Natural killer cell treated with Interleukin-12 subunit alpha and Interleukin-12 subunit beta and Interleukin-15 and Interleukin-18, amount 100 ng/mL, for 72 hours (primary cell): ENCODE measurements around the gene ZNF69. TPM values are rescaled to one million over a fixed set of nuclear protein-coding genes. Genes with fewer than 3 reads are reported as not detected.
A peak's percentile ranks its signal among the peaks of the same experiment; 100 is the strongest.
"Not testable (repeated sequence)": the region's sequence is repeated elsewhere in the genome, so short reads cannot be mapped to it uniquely, and the experiment has no call there.

ENCODE experiments used
- ATAC-seq, 2 donors: fragments of 150-1000 bp; cut with Tn5 transposase in 1 of 2; sonication (Bioruptor Pico), chemical (Tn5 transposase) in 1 of 2; 2 replicates each; pipeline ENCODE4 v1.10.0; 2021
- DNase-seq: peaks from one replicate; pipeline ENCODE4 v3.0.0; 2022; ENCODE audit warnings: low spot score
- H3K27ac Mint-ChIP-seq, 2 donors: 1 replicate in 1 of 2; 2 replicates in 1 of 2; pipeline ENCODE4 v1.8.0; 2022; ENCODE audit warnings: mixed read lengths in 2 of 2, mild to moderate bottlenecking in 1 of 2, moderate library complexity in 1 of 2
- H3K27me3 Mint-ChIP-seq, 2 donors: 1 replicate in 1 of 2; 2 replicates in 1 of 2; pipeline ENCODE4 v1.8.0; 2022; ENCODE audit warnings: mixed read lengths in 2 of 2
- H3K36me3 Mint-ChIP-seq: one replicate; pipeline ENCODE4 v1.8.0; 2022; ENCODE audit warnings: mixed read lengths
- H3K4me1 Mint-ChIP-seq, 2 donors: 1 replicate in 1 of 2; 2 replicates in 1 of 2; pipeline ENCODE4 v1.8.0; 2022; ENCODE audit warnings: low read depth in 2 of 2, mixed read lengths in 2 of 2, mild to moderate bottlenecking in 1 of 2
- H3K4me3 Mint-ChIP-seq: one replicate; pipeline ENCODE4 v1.8.0; 2022; ENCODE audit warnings: mixed read lengths
- H3K9me3 Mint-ChIP-seq: 2 replicates; pipeline ENCODE4 v1.8.0; 2022; ENCODE audit warnings: mixed read lengths
- total RNA-seq, 2 donors: library from RNA; stranded (reverse); gene quantifications; one replicate each; pipeline ENCODE4 v1.2.3, GENCODE V29; 2022

Gene ZNF69
- total RNA-seq, result 1 to 10 TPM; 3.0 to 3.5 TPM

- peak; percentile 79 for DNase-seq
- Mint-ChIP-seq H3K9me3 (no peaks in the 10 kb centered on the region), H3K27me3 (no peaks in the 10 kb centered on the region), H3K27ac (peak within 1 kb of the TSS; percentile 82 to 89), H3K4me3 (peak within 1 kb of the TSS; percentile 92), H3K36me3 (no peaks in the 10 kb centered on the region), H3K4me1 (peaks cover 14 to 17% of the 10 kb centered on the region in 2 donors)
- ATAC-seq, result peak; percentile 90 to 96
Measured at GRCh38 chr19:11887611-11888531, at the start of gene ZNF69. Gene ZNF69, plus strand, starts transcription at chr19:11887782. Its CDS starts 142 bp downstream, at chr19:11887924.

- no peak for DNase-seq
- H3K27me3 Mint-ChIP-seq, result peaks cover 0 to 3% of the 10 kb centered on the region in 2 donors
- no peak for ATAC-seq
- H3K27ac Mint-ChIP-seq, result no peak overlapping the region
- no peak overlapping the region for H3K4me3 Mint-ChIP-seq
- peaks cover 5 to 9% of the 10 kb centered on the region in 2 donors for H3K4me1 Mint-ChIP-seq
- no peaks in the 10 kb centered on the region for H3K36me3 Mint-ChIP-seq
- no peaks in the 10 kb centered on the region for H3K9me3 Mint-ChIP-seq
Measured at GRCh38 chr19:11843722-11844121, 43.9 kb upstream of the ZNF69 start.

GRCh38 chr19:11847615-11848014, 40.0 kb upstream of the ZNF69 start:
- Mint-ChIP-seq H3K27ac (peak overlapping the region in 1 of 2 donors; percentile 54), H3K4me1 (peaks cover 10 to 20% of the 10 kb centered on the region in 2 donors), H3K4me3 (peak overlapping the region; percentile 89)
- not testable (repeated sequence) for ATAC-seq, H3K36me3 Mint-ChIP-seq, H3K9me3 Mint-ChIP-seq, DNase-seq, H3K27me3 Mint-ChIP-seq

- DNase-seq, result no peak
- Mint-ChIP-seq H3K27me3 (peaks cover 0 to 3% of the 10 kb centered on the region in 2 donors), H3K9me3 (no peaks in the 10 kb centered on the region), H3K4me3 (peak overlapping the region; percentile 89), H3K27ac (peak overlapping the region; percentile 66 to 70), H3K36me3 (peaks cover 6% of the 10 kb centered on the region), H3K4me1 (peaks cover 10 to 20% of the 10 kb centered on the region in 2 donors)
- ATAC-seq, result no peak
Measured at GRCh38 chr19:11848200-11848593, 39.4 kb upstream of the ZNF69 start.

- H3K36me3 Mint-ChIP-seq, result peaks cover 6% of the 10 kb centered on the region
- peaks cover 10 to 16% of the 10 kb centered on the region in 2 donors for H3K4me1 Mint-ChIP-seq
- DNase-seq (peak; percentile 92), ATAC-seq (peak; percentile 100)
- H3K27ac Mint-ChIP-seq, result peak within 1 kb of the TSS; percentile 66 to 70
- no peaks in the 10 kb centered on the region for H3K9me3 Mint-ChIP-seq
- no peaks in the 10 kb centered on the region for H3K27me3 Mint-ChIP-seq
- H3K4me3 Mint-ChIP-seq, result peak within 1 kb of the TSS; percentile 89
Measured at GRCh38 chr19:11848594-11849469, 38.8 kb upstream of the ZNF69 start, which contains the start of gene ZNF439. Gene ZNF439, plus strand, starts transcription at chr19:11848726. Its CDS starts 142 bp downstream, at chr19:11848868.

GRCh38 chr19:11850289-11850688, 37.3 kb upstream of the ZNF69 start:
- H3K4me3 Mint-ChIP-seq, H3K27ac Mint-ChIP-seq, ATAC-seq, H3K27me3 Mint-ChIP-seq, DNase-seq, H3K9me3 Mint-ChIP-seq, H3K36me3 Mint-ChIP-seq: not testable (repeated sequence)
- peaks cover 10 to 16% of the 10 kb centered on the region in 2 donors for H3K4me1 Mint-ChIP-seq

GRCh38 chr19:11853358-11853757, 34.2 kb upstream of the ZNF69 start:
- H3K36me3 Mint-ChIP-seq, result peaks cover 21% of the 10 kb centered on the region
- DNase-seq, result no peak
- no peak for ATAC-seq
- no peaks in the 10 kb centered on the region for H3K9me3 Mint-ChIP-seq
- no peaks in the 10 kb centered on the region for H3K27me3 Mint-ChIP-seq
- peaks cover 8 to 21% of the 10 kb centered on the region in 2 donors for H3K4me1 Mint-ChIP-seq
- H3K4me3 Mint-ChIP-seq, result no peak overlapping the region
- no peak overlapping the region for H3K27ac Mint-ChIP-seq

- Mint-ChIP-seq H3K4me1 (peaks cover 0 to 10% of the 10 kb centered on the region in 2 donors), H3K27me3 (no peaks in the 10 kb centered on the region), H3K27ac (no peak overlapping the region), H3K9me3 (no peaks in the 10 kb centered on the region), H3K4me3 (no peak overlapping the region), H3K36me3 (peaks cover 23% of the 10 kb centered on the region)
- ATAC-seq, result no peak
- DNase-seq, result no peak
Measured at GRCh38 chr19:11856596-11857250, 30.9 kb upstream of the ZNF69 start.

- peaks cover 4% of the 10 kb centered on the region for H3K9me3 Mint-ChIP-seq
- H3K27me3 Mint-ChIP-seq, result no peaks in the 10 kb centered on the region
- ATAC-seq (no peak), DNase-seq (no peak)
- H3K27ac Mint-ChIP-seq, result no peak overlapping the region
- peaks cover 0 to 10% of the 10 kb centered on the region in 2 donors for H3K4me1 Mint-ChIP-seq
- peaks cover 37% of the 10 kb centered on the region for H3K36me3 Mint-ChIP-seq
- H3K4me3 Mint-ChIP-seq, result no peak overlapping the region
Measured at GRCh38 chr19:11860721-11861120, 26.9 kb upstream of the ZNF69 start.

- Mint-ChIP-seq H3K27ac (no peak overlapping the region), H3K36me3 (peaks cover 38% of the 10 kb centered on the region), H3K27me3 (no peaks in the 10 kb centered on the region), H3K9me3 (peaks cover 4% of the 10 kb centered on the region), H3K4me3 (no peak overlapping the region), H3K4me1 (peaks cover 0 to 6% of the 10 kb centered on the region in 2 donors)
- no peak for ATAC-seq
- DNase-seq, result no peak
Measured at GRCh38 chr19:11861301-11861700, 26.3 kb upstream of the ZNF69 start.

- H3K36me3 Mint-ChIP-seq, result peaks cover 39% of the 10 kb centered on the region
- not testable (repeated sequence) for ATAC-seq, H3K4me1 Mint-ChIP-seq, H3K4me3 Mint-ChIP-seq, H3K27ac Mint-ChIP-seq, H3K27me3 Mint-ChIP-seq, DNase-seq
- peaks cover 24% of the 10 kb centered on the region for H3K9me3 Mint-ChIP-seq
Measured at GRCh38 chr19:11867766-11868165, 19.8 kb upstream of the ZNF69 start.

- H3K9me3 Mint-ChIP-seq, result peaks cover 24% of the 10 kb centered on the region
- H3K4me3 Mint-ChIP-seq, result no peak overlapping the region
- no peaks in the 10 kb centered on the region for H3K27me3 Mint-ChIP-seq
- no peaks in the 10 kb centered on the region for H3K4me1 Mint-ChIP-seq
- no peak for DNase-seq
- ATAC-seq, result no peak
- H3K36me3 Mint-ChIP-seq, result peaks cover 36% of the 10 kb centered on the region
- H3K27ac Mint-ChIP-seq, result no peak overlapping the region
Measured at GRCh38 chr19:11868188-11868587, 19.4 kb upstream of the ZNF69 start.

- DNase-seq (no peak), ATAC-seq (no peak)
- Mint-ChIP-seq H3K4me3 (no peak overlapping the region), H3K9me3 (peaks cover 16% of the 10 kb centered on the region), H3K27ac (no peak overlapping the region), H3K36me3 (peaks cover 16% of the 10 kb centered on the region), H3K4me1 (no peaks in the 10 kb centered on the region), H3K27me3 (no peaks in the 10 kb centered on the region)
Measured at GRCh38 chr19:11872624-11873023, 15.0 kb upstream of the ZNF69 start.
